Fibroblast of skin of back (primary cell): ENCODE data around the gene PBXIP1.

ENCODE experiments used
- DNase-seq: peaks from one replicate; pipeline ENCODE4 v3.0.0-alpha.2; 2013

PBXIP1 gene

DNA sequence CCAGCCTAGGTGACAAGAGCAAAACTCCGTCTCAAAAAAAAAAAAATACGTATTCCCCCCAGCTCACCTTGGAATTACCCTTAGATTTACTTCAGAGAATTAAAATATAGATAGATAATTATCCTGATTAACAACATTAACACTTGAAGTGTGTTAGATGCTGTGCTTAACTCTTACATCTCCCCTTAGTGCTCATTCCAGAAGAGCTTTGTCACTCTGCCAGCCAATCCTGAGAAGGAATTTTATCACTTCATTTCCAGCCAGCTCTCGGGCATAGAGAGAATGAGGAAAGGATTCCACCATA is 16.3 kb upstream of the PBXIP1 start:
- DNase-seq = peak; percentile 89

DNA sequence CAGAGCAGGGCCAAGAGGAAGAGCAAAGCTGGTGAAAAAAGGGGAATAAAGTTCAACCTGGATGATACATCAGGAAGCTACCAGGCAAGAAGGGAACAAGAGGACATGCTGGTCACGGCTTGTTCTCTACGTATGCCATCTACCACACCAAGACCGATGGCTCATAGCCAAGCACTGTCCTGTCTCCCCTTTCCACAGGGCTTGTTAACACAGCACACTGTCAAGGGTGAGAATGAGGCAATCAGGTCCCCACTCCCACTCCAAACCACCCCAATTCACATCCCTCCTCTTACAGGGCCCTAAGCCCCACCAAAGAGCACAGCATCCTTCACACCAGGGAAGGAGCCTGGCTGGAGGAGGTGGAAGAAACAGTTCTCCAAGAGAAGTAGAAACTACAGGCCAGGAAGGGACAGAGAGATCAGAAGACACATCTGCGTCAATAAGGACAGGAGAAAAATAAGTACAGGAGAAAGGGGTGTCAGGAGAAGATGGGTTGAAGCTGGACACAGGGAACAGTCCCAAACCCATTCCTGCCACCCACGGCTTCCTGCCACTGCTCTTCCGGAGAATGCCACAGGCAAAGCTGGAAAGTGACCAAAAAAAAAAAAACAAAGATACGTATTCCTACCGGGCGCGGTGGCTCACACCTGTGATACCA is 15.6 kb upstream of the PBXIP1 start:
- DNase-seq = no peak

DNA sequence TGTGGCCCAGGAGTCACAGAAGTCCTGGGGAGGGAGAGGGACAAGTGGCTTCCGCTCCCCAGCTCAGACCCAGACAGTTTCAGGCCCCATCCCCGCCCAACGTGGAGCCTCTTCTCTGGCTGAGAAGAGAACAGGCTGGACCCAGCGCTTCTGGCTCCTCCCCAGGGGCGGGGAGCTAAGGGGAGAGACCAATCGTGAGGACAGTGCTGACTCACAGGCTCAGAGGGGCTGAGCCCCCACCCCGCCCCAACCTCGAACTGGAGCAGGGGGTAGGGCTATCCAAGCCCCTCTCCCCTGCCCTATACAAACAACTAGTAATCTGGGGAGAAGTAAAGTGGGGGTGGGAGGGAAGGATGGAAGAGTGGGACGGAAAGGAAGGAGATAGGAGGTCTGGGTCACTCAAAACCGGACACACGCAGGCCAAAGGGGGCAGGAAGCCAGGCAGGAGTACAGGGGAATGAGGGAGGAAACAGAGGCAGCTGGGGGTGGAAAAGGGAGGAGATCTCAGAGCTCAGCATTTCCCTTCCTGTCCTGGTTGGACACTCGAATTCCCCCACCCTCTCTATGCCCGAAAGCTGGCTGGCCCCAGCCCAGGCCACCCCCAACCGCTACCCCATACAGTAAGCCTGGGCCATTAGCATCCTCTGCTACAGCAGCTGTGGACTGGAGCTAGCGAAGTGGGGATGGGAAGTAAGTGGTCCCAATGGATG is 14.9 kb upstream of the PBXIP1 start, which contains the start of gene SHC1:
Gene SHC1, minus strand, starts transcription at position 117 of the 710 bp plus-strand sequence. CDS start 221 bp downstream, outside the sequence.
- peak; percentile 98 for DNase-seq

DNA sequence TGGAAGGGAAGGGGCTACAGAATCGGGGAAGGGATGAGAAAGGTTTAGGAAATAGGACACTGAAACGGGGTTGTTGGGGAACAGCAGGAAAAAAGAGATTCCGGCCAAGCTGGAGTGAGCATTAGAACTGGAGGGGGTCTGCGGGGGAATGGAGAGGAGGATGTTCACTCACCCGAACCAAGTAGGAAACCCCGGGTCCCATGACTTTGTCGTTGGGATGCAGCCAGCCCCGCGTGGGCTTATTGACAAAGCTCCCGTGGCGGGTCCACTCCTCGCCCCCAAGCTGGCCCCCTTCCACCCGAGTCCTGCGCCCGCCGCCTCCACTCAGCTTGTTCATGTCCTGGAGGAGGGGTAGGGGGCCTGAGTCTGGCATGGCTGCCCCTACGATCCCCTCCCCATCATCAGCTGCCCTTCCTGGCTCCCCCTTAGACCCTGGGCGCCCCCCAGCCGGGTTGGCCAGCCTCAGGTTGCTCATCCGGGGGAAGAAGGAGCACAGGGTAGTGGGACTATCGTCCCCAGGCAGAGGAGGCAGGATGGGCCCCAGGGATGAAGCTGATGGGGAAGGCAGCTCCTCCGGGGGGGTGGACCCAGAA is 14.1 kb upstream of the PBXIP1 start:
- DNase-seq = no peak

DNA sequence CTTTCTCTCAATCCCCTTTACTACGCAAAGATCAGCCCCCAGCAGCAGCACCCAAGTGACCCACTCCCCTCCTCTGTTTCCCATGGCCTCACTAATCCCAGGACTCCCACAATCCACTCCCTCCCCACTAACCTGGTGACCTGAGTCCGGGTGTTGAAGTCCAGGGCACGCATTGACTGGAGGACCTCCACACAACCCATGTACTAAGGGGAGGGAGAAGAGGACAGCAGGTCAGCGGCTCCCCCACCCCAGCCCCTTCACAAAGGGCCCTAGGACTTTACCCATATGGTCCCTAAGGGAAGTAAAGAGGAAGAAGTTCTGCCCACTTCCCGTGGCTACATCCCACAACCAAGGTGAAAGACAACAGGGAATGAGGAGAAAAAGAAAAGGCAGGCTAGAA is 13.3 kb upstream of the PBXIP1 start:
- no peak for DNase-seq

GRCh38 chr1:154968731-154969130 is 12.8 kb upstream of the PBXIP1 start:
- DNase-seq = no peak

DNA sequence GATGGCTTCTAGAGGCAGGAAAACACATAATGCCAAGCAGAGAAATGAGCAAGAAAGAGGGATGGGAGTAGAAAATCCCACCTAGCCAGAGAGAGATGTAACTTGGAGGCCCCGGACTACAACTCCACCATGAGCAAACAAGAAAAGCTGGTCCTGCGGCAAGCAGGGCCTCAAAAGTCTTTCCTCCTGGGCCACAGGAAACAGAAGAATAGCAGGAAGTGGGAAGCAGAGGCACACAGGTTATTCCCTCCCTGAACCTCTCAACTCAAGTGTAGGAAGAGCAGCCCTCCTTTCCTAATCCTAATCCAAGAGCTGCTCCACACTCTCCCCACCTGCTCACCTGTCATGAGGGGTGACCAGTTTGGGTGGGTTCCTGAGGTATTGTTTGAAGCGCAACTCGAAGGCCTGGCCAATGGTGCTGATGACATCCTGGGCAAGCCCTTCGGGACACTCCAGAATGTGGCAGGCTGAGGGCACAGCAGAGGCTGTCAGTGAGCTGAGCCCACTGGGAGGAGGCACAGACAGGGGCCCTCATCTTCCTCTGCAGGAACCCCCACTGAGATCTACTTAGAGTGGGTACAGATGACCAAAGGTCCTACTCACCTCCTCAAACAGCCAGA is 11.5 kb upstream of the PBXIP1 start:
- no peak for DNase-seq

DNA sequence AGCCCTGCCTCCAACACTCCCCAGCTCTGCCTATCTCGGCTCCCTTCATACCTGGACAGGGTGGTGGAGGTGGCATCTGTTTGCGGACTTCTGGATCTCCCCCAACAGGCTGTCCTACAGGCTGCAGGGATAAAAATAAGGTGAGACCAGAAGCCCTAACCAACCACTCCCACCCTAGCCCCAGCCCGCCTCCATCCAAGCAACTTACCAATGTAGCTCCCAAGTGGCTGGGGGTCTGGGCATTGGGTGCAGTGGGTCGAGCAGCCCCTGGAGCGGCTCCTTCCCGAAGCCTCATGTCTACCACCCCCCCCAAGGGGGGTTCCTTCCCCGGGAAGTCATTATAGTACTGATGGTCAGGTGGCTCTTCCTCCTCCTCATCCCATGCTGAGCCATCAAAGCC is 10.2 kb upstream of the PBXIP1 start:
- DNase-seq = no peak

GRCh38 chr1:154964359-154964758 is 8.5 kb upstream of the PBXIP1 start:
- no peak for DNase-seq

DNA sequence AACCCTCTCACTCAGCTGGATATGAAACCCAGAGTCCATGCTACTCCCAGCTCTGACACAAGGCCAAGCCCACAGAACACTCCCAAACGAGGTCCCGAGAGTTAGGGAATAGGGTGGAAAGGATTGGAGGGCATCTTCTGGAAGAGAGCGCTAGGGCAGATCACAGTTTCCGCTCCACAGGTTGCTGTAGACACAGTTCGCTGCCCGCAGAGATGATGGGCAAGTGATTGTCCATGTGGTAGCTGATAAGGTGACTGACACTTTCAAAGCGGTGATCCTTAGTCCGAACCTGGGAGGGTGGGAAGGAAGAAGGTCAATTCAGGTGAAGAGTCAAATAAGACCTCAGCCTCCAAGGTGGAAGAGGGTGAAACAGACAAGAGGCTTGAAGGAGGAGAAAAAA is 7.7 kb upstream of the PBXIP1 start:
- DNase-seq = no peak

- no peak for DNase-seq
Measured at GRCh38 chr1:154962795-154963330, 7.0 kb upstream of the PBXIP1 start.

DNA sequence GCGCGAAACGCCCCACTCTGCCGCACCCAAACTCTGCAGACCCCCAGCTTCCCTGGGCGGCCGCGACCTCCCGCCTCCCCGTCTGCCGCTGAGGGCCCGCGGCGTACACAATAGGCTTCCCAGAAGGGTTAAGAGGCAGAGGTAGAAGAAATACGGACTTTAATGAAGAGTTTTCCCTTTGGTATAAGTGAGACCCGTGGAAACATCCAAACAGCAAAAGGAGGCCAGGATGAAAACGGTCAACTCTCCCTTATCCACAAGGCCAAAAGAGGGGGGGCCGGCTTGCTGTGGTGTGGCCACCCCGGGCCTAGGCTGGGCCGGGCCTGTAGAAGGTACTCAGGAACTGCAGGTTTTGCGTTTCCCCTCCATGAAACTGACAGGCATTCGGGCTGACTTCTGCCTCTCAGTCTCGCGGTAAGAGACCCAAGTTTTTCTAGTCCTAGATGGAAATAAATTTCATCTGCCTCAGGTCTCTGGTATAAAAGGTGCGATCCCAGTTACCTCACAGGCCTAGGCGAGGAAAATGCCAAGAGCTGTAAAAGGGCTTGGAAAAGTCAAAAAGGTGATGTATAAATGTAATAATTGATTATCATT is 6.4 kb upstream of the PBXIP1 start:
- DNase-seq = no peak

DNA sequence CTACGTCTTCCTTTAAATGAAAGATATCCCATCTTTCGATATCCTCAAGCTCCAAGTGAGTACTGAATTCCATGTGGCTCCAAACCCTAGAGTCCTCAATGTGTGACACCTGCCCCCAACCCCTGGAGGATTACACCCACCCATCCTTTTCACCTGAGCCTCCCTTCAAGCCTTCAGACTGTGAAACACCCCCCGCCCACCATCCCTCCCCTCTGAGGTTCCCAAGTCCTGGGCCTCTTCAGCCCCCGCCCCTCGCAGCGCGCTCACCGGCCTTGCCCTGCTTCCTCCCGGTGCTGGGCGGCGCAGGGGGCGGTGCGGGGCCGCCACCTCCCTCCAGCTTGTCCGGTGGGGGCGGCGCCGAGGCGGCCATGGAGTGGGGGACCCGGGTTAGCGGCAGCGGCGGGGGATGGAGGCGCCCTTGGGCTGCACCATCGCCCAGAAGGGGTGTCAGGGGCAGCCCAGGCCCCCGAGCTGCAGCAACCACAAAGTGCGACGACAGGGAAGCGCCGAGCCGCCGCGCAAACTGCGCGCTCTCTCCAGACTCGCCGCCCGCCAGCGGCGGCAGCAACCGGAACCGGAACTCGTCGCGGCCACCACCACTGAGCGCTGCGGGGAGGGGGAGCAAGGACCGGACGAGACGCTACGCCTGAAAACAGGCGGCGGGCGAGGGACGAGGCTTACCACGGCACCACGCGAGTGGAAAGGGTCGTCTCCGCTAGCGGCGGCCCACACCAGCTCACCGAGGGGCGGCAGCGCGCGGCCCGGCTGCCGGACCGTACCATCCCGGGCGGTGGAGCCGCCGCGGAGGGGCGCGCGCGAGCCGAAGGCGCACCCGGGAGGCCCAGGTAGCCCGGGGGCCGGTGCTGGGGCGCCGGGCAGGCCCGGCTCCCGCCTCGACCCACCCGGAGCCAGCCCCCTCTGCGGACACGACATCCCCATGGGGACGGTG is 5.6 kb upstream of the PBXIP1 start, which contains the start of gene PYGO2:
Gene PYGO2, minus strand, starts transcription at position 576 of the 949 bp plus-strand sequence. Its CDS starts 206 bp downstream, at position 370.
- DNase-seq = peak; percentile 80

DNA sequence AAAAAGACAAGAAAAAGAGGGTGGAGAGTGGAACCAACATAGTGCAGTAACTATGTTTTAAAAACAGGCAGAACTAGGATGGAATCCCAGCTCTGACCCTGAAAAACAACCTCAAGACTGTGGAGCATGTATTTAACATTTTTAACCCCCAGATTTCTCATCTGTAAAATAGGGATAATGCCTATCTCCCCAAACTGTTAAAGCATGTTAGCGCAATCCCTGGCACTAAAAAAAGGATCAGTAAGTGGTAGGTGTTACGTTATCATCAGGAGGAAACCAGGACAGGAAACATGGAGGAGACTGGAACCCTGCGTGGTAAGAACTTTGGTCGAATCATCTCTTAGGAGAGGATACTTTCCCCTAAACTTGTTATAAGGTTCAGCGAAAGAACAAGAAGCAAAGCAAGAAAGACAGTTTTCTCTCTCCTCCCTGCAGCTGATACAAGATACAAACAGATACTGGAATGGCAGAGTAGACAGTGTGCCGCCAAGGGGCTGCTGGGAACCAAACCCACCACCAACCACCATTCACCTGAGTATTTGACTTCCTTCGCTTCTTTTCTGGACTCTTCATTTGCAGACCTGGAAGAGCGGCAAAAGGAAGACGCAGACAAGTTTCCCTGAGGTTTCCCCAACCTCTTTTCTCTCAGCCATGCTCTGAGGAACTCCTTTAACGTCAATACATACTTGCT is 4.7 kb upstream of the PBXIP1 start:
- no peak for DNase-seq

DNA sequence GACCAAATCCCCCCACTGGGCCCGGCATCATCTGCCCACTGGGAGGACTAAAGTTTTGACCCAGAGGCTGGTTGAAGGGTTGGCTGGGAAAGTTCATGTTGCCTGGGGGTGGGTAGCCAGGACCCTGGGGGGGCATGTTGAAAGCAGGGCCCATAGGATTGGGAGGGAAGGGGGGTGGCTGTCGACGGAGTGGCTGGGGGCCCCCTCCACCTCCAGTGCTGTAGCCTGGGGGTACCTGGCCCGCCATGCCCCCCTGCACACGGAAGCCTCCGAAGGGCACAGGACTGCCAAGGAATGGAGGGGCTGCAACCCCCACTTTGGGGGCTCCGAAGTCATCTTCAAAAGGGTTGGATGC is 3.5 kb upstream of the PBXIP1 start:
- DNase-seq = no peak

DNA sequence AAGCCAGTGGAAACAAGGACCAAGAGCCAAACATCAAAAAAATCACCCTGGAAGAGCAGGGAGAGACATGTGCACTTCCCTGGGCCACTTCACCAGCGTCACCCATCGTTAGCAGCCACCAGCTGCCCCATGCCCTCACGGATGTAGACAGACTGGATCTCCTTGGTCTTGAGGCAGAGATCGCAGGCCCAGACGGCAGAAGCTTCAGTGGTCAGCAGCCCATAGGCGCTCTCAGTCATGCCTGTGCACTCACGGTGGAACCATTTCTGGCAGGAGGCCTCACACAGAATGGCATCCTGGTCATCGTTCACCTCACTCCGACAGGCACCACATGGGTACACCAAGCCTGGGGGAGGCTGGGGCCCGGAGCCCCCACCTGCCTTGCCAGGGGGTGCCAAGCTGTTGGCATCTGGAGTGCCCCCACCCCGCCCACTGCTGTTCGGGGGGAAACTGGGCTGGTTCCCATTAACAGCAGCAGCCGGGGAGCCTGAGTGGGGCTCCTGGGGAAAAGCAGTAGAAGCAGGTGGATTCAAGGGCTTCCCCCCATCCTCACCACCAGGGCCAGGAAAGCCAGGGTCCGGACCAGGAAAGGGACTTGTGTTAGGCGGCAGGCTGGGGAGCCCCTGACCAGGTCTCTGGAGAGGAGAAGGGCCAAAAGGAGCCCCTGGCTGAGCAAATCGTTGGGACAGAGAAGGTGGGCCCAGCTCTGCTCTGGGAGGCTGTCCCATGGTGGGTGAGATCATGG is 3.0 kb upstream of the PBXIP1 start:
- no peak for DNase-seq

DNA sequence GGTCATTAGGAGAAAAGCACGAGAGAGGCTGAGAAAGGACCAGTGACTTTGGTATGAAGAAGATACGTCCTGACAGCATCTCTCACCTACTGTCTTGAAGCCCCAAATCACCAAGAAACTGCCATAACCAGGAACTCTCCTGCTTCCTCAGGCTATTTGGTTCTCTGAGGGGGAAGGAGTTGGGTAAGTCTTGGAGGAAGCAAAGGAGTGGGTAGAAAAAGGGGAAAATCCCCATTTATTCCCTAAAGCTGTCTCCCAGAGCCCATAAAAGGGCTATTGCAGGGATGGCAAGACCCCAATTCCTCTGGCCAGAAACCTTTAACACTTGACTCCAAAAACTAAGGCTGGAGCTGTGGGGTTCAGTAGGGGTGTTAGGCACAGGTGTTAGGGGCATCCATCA is 2.1 kb upstream of the PBXIP1 start:
- no peak for DNase-seq

GRCh38 chr1:154957091-154957657 is 1.3 kb upstream of the PBXIP1 start:
- no peak for DNase-seq

DNA sequence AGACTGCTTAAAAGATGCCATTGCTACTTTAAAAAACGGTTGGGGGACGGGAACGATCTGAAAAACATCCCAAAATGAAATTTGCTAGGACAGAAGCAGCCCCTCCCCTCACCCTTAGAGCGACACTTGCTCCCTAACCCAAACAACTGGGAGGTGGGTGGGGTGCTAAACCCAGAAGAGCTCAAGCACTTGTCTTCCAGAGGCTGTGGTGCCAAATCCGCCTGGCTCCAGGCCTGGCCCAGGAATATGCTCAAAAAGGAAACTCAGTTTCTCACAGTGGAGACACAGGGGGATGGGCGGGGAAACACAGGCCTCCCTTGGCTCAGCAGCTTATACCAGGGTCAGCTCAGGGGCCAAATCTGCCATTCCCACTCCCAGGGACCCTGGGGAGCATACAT is 644 bp upstream of the PBXIP1 start:
- DNase-seq = no peak
